Measurements from ENCODE around the gene GTF2H1.

DNA sequence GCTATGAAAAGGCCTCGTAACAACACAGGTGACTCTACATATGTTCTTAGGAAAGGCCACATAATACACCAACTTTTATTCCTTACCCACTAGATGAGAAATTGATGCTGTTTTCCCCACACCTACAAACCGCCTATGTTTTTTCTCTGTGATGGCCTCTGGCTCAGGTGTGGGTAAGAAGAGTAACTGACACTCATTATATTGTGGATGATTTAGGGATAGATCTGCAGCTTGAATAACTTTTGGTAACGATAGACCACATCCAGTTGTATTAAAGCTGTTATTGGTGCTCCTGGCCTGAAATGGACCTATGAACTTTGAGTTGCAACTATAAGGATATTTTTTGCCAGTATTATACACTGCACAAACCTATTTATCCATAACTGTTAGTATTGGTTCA lies 75.6 kb downstream of the GTF2H1 start:
- TF ChIP-seq, protein P1, sequence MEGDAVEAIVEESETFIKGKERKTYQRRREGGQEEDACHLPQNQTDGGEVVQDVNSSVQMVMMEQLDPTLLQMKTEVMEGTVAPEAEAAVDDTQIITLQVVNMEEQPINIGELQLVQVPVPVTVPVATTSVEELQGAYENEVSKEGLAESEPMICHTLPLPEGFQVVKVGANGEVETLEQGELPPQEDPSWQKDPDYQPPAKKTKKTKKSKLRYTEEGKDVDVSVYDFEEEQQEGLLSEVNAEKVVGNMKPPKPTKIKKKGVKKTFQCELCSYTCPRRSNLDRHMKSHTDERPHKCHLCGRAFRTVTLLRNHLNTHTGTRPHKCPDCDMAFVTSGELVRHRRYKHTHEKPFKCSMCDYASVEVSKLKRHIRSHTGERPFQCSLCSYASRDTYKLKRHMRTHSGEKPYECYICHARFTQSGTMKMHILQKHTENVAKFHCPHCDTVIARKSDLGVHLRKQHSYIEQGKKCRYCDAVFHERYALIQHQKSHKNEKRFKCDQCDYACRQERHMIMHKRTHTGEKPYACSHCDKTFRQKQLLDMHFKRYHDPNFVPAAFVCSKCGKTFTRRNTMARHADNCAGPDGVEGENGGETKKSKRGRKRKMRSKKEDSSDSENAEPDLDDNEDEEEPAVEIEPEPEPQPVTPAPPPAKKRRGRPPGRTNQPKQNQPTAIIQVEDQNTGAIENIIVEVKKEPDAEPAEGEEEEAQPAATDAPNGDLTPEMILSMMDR (IDR thresholded peaks at IDR 0.05) = no peak
- TF ChIP-seq EZH2 (IDR thresholded peaks at IDR 0.05; ENCODE audit: borderline replicate concordance, insufficient read depth, low read depth, low read length, poor library complexity, severe bottlenecking) = no peak
